Omental fat pad (tissue), 4 donors: Measurements from ENCODE around the gene XDH. TPM values are rescaled to one million over a fixed set of nuclear protein-coding genes. Genes with fewer than 3 reads are reported as not detected.

Experiments used
- ATAC-seq: fragments of 150-250 bp; one replicate; pipeline ENCODE4 v1.9.1; 2016; ENCODE audit warnings: mild to moderate bottlenecking, moderate library complexity; ENCODE audit not compliant: low FRiP score
- DNase-seq: peaks from one replicate; pipeline ENCODE4 v3.0.0-alpha.2; 2019; ENCODE audit warnings: low spot score
- total RNA-seq, 4 donors: library from RNA; depleted of rRNA; stranded (reverse); fragments of >200 nt; gene quantifications; one replicate each; pipeline ENCODE4 v1.1.0, GENCODE V29; 2016
- TF ChIP-seq, protein P1 (sequence below), 3 donors: fragments of 450-650 bp; IDR thresholded peaks; one replicate each; pipeline ENCODE4 v1.5.1; 2016 to 2017; ENCODE audit warnings: antibody characterized with exemption in 3 of 3, mild to moderate bottlenecking in 3 of 3, moderate library complexity in 2 of 3

Gene XDH
- total RNA-seq, 4 donors from 2014 or later = 0.31 to 0.63 (median 0.48) TPM; not detected in 1

DNA sequence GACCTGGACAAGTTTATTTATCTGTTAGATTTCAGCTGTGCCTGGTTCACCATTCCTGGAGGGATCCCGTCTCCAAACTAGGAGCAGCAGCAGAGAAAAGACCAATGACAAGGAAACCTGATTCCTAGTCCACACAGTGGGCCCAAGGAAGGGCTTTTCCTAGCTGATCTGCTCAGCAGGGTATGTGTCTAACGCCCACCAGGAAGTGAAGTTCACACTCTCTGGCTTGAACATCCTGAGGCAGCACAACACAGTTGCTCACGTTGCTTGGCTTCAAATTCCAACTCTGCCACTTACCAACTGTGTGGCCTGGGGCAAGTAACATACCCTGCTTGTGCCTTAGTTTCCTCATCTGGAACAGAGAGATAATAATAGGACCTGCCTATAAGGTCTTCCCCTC lies 42.9 kb downstream of the XDH start:
- TF ChIP-seq, protein P1, sequence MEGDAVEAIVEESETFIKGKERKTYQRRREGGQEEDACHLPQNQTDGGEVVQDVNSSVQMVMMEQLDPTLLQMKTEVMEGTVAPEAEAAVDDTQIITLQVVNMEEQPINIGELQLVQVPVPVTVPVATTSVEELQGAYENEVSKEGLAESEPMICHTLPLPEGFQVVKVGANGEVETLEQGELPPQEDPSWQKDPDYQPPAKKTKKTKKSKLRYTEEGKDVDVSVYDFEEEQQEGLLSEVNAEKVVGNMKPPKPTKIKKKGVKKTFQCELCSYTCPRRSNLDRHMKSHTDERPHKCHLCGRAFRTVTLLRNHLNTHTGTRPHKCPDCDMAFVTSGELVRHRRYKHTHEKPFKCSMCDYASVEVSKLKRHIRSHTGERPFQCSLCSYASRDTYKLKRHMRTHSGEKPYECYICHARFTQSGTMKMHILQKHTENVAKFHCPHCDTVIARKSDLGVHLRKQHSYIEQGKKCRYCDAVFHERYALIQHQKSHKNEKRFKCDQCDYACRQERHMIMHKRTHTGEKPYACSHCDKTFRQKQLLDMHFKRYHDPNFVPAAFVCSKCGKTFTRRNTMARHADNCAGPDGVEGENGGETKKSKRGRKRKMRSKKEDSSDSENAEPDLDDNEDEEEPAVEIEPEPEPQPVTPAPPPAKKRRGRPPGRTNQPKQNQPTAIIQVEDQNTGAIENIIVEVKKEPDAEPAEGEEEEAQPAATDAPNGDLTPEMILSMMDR (IDR thresholded peaks at IDR 0.05) = no peak
- DNase-seq (no peak), ATAC-seq (no peak)

DNA sequence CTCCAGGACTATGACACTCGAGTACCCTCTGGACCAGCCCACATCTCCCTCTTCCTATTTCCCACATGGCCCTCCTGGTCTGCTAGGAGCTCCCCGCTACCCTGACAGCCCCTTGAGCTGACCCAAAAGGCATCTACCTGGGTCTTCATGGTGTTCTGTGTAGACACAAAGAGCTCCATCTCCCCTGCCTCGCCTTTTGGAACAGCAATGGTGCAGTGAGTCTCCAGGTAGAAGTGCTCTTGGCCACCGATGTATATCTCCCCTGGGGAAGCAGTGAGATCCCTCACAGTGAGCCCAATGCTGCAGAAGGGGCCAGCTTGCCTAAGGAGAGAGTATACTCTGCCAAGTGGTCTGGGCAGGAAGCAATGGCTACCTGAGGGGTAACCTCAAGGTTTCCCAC lies 47.8 kb downstream of the XDH start:
- DNase-seq (no peak), ATAC-seq (no peak)
- TF ChIP-seq, protein P1 (IDR thresholded peaks at IDR 0.05) = no peak

DNA sequence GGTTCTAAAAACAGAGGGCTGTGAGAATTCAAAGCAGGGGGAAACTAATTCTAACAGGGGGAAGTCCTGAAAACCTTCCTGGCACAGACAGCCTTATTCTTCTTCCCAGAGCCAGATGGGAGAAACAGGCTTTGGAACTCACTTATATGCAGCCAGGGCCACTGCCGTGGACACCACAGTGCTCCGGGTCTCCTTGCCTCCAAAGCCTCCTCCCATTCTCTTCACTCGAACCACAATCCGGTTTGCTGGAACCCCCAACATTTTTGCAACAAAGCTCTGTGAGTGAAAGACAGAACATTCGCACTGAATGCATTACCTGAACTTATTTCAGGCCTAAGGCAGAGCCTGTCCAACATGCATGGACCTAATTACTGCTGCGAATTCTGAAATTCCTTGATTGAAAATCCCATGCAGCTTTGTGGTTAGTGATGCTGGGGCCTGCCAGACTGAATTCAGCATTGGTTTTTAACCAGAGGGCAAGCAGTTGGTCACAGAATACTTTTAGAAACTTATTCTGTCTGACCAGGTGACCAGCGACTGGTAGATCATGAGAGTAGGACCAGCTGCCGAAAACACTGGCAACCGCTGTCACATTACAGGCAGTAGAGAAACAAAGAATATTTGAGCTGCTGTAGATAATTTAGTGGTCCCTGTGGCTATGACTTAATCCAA lies 48.6 kb downstream of the XDH start:
- TF ChIP-seq, protein P1 (IDR thresholded peaks at IDR 0.05) = no peak
- ATAC-seq (no peak), DNase-seq (no peak)

DNA sequence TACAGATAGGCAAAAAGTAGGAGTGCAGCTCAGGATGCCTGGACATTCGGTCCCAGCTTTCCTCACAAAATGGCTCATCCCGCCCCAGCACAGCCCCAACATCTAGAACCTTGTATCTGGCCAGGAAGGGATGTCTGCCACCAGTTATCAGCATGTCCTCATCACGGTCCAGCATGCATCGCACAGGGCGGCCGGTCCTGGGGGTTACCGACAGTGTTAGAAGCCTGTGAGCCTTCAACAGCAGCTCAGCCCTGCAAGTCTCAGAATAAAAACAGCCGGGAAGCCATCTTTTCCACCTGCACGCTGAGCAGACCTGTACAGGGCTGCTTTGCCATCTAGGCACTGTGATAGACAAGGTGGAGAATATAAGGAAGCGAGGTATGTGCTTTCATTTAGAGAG lies 49.2 kb downstream of the XDH start:
- ATAC-seq (no peak), DNase-seq (no peak)
- TF ChIP-seq, protein P1 (IDR thresholded peaks at IDR 0.05) = no peak

DNA sequence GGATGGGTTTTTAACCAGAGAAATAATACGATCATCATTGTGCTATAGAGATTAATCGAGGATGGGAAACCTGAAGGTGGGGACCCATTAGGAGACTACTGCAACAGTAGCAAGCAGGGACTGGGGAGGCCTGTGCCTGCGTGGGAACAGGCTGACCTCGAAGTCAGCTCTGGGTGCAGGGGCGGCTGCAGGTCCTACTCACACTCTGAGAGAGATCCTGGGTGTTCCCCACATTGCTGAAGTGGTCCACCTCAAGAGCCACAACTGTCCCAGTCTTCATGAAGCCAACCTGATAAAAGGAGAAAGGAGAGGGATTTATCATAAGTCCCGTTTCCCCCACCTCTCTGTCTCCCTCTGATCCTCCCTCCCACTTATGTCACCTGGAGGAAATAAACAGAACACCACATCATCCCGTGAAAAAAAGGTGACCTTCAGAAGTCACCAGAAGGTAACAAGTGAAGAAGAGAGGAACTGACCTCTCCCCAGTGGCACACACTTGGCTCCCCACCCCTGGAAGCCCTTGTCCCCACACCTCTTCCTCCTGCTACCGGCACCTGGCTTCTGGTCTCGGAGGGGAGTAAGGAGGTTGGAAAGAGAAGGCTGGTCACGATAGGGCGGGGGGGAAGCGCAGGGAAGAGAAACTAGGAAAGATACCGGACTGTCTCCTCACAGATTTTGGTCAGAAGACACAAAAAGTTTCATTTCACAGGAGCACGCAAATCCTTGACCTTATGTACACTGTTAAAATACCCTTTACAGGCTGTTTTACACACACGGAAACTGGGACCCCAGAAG lies 50.4 kb downstream of the XDH start:
- TF ChIP-seq, protein P1 (IDR thresholded peaks at IDR 0.05) = no peak
- no peak for ATAC-seq
- no peak for DNase-seq

DNA sequence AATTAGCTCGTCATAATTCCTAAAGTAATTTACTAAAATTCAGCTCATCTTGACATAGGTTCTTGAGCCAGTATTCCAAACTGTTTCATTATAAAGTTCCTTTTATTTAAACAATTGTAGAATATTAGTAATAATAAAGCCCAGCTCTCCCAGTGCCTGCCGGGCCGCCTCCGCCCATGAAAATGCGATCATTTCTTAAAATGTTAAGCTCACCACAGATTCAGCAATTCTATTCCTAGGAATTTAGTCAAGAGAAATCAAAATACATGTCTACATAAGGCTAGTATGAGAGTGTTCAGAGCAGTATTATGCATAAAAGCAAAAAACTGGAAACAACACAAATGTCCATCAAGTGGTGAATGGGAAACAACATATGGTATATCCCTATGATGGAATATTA lies 52.0 kb downstream of the XDH start:
- no peak for ATAC-seq
- TF ChIP-seq, protein P1 (IDR thresholded peaks at IDR 0.05) = no peak
- no peak for DNase-seq

DNA sequence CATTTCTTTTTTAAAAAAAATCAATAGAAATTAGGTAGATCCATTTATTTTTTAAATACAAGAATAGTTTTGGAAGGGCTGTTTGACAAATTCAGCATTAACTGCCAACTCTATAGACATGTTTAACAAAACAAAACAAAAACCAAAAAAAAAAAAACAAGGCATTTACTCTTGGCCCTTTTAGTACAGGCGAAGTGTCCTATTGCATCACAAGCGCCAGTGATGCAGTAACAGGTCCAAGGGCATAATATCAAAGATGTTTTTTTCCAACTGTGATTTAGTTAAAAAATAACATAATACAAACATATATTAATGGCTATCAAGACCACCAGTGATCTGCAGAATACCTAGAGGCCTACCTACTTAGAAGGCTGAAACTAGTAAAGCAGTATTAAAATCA lies 55.3 kb downstream of the XDH start:
- TF ChIP-seq, protein P1 (IDR thresholded peaks at IDR 0.05) = no peak
- no peak for ATAC-seq
- DNase-seq = no peak
